Endothelial cell (in vitro differentiated cells): Measurements from ENCODE around the gene GNB2. TPM values are rescaled to one million over a fixed set of nuclear protein-coding genes. Genes with fewer than 3 reads are reported as not detected.

Experiments
- DNase-seq: peaks from one replicate; pipeline ENCODE4 v3.0.0; 2021; ENCODE audit warnings: low spot score
- H3K27ac Mint-ChIP-seq: one replicate; pipeline ENCODE4 v1.8.0; 2021; ENCODE audit warnings: mixed read lengths, inconsistent platforms; ENCODE audit not compliant: unreplicated experiment
- H3K27me3 Mint-ChIP-seq: one replicate; pipeline ENCODE4 v1.8.0; 2021; ENCODE audit warnings: mild to moderate bottlenecking, moderate library complexity, mixed read lengths, inconsistent platforms; ENCODE audit not compliant: unreplicated experiment
- H3K36me3 Mint-ChIP-seq: one replicate; pipeline ENCODE4 v1.8.0; 2021; ENCODE audit warnings: mild to moderate bottlenecking, low read depth, mixed read lengths, inconsistent platforms; ENCODE audit not compliant: unreplicated experiment
- H3K4me1 Mint-ChIP-seq: one replicate; pipeline ENCODE4 v1.8.0; 2021; ENCODE audit warnings: mild to moderate bottlenecking, mixed read lengths, inconsistent platforms; ENCODE audit not compliant: unreplicated experiment
- H3K4me3 Mint-ChIP-seq: one replicate; pipeline ENCODE4 v1.8.0; 2021; ENCODE audit warnings: mild to moderate bottlenecking, mixed read lengths, inconsistent platforms; ENCODE audit not compliant: unreplicated experiment
- H3K9me3 Mint-ChIP-seq: one replicate; pipeline ENCODE4 v1.8.0; 2021; ENCODE audit warnings: mixed read lengths, inconsistent platforms; ENCODE audit not compliant: unreplicated experiment
- long read RNA-seq: library from polyadenylated mRNA; unstranded; transcript quantifications from one replicate; pipeline ENCODE4 v2.0.0, GENCODE V29; 2020; ENCODE audit not compliant: unreplicated experiment
- total RNA-seq: library from RNA; stranded (reverse); fragmentation: NEBNext Ultra II Directional; extraction: Animal tissue kit (Norgen Biotek cat#: 25700); gene quantifications from one replicate; pipeline ENCODE4 v1.2.1, GENCODE V29; 2021; ENCODE audit not compliant: unreplicated experiment
- TF ChIP-seq, protein P1 (sequence below): fragments of 200-600 bp; sonication (generic); IDR thresholded peaks from one replicate; pipeline ENCODE4 v1.5.0; 2021; ENCODE audit warnings: antibody characterized with exemption; ENCODE audit not compliant: unreplicated experiment

GNB2 gene
- 336 TPM for total RNA-seq
- long read RNA-seq, transcript GNB2-201 (10 exons, 1,878 nt): major isoform, 15 of 34 reads
- long read RNA-seq, partial matches to known transcripts: 15 of 34 reads
- long read RNA-seq, other reads (novel, unspliced or antisense): 2 of 34 reads

DNA sequence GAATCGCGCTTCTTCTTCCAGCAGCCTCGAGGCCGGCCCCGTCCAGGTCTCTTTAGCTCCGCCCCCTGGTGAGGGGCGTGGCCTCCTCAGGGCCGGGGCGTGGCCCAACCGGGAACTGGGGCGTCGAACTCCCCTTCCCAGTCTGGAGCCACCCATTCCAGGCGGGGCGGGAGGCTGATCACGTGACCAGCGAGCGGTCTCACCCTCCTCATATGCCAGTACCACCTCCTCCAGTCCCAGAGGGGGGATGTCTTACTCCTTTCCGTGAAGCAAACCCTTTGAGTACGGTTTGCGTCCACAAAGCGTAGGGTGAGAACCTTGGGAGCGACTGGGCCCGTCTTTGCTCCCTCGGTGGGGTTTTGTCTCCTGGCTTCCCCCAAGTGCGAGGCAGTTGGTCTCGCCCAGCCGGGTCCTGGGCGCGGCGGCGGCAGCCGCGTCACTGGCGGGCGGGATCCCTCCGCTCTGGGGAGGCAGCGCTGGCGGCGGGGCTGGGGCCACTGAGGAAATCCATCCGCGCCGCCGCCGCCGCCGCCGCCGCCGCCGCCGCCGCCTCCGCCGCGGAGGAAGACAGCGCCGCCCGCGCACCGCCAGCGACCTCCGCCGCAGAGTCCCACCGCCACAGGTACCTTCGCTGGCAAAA is at the start of gene GNB2:
TSS of gene GNB2 (plus strand) at position 439 of the 640 bp plus-strand sequence. CDS start 2,526 bp downstream, outside the sequence.
- Mint-ChIP-seq H3K9me3 (no peaks in the 10 kb centered on the region), H3K4me3 (peak within 1 kb of the TSS; percentile 97), H3K27me3 (peaks cover 5% of the 10 kb centered on the region), H3K27ac (peak within 1 kb of the TSS; percentile 93), H3K4me1 (peaks cover 5% of the 10 kb centered on the region), H3K36me3 (peaks cover 6% of the 10 kb centered on the region)
- TF ChIP-seq, protein P1, sequence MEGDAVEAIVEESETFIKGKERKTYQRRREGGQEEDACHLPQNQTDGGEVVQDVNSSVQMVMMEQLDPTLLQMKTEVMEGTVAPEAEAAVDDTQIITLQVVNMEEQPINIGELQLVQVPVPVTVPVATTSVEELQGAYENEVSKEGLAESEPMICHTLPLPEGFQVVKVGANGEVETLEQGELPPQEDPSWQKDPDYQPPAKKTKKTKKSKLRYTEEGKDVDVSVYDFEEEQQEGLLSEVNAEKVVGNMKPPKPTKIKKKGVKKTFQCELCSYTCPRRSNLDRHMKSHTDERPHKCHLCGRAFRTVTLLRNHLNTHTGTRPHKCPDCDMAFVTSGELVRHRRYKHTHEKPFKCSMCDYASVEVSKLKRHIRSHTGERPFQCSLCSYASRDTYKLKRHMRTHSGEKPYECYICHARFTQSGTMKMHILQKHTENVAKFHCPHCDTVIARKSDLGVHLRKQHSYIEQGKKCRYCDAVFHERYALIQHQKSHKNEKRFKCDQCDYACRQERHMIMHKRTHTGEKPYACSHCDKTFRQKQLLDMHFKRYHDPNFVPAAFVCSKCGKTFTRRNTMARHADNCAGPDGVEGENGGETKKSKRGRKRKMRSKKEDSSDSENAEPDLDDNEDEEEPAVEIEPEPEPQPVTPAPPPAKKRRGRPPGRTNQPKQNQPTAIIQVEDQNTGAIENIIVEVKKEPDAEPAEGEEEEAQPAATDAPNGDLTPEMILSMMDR: no peak
- DNase-seq: peak; percentile 100

DNA sequence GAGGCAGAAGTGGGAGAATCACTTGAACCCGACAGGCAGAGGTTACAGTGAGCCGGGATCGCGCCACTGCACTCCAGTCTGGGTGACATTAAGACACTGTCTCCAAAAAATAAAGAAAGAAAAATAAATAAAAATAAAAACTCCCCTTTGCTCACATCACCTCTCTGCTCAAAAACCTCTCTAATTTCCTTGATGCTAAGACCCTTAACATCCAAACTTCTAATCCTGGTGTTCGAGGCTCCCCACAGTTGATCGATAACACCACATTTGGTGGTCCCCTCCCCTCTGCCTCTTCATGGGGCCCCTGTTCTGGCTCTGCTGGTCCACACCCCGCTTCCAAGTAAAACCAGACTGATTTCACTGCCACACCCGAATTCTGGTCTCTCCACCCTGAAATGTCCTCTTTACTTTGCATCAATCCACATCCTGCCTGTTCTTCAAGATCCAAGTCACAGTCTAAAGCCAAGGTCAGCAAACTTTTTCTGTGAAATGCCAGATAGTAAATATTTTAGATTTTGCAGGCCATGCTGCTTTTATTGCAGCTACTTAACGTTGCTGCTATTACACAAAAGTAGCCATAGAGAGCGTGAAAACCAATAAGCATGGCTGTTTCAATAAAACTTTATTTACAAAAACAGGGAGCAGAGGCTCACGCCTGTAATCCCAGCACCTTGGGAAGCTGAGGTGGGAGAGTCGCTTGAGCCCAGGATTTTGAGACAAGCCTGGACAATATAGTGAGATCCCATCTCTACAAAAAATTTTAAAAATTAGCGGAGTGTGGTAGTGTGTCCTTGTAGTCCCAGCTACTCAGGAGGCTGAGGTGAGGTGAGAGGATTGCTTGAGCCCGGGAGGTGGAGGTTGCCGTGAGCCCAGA is 49.4 kb upstream of the GNB2 start:
- TF ChIP-seq, protein P1: no peak
- Mint-ChIP-seq H3K9me3 (no peaks in the 10 kb centered on the region), H3K4me3 (peak overlapping the region; percentile 10), H3K27ac (peak overlapping the region; percentile 57), H3K27me3 (peaks cover 11% of the 10 kb centered on the region), H3K4me1 (no peaks in the 10 kb centered on the region), H3K36me3 (peaks cover 9% of the 10 kb centered on the region)
- no peak for DNase-seq

DNA sequence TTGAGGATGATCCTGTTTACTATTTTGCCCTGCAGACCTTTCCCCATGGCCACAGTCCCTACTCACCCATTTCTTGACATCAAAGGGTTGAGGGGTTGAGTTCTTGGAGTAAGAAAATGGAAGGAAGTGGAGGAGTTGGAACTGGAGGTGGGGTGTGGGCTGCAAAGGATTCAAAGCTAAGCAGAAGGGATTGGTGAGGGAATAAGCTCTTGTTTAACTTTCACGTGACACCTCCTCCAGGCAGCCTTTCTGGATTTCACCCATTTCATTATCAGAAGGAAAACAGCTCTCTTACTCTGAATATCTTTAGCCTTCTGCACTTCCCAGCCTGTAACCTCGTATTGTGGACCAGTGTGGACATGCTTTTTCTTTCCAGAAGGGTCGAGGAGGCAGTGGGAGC is 47.5 kb upstream of the GNB2 start:
- H3K27ac Mint-ChIP-seq: peak overlapping the region; percentile 58
- H3K27me3 Mint-ChIP-seq: peaks cover 11% of the 10 kb centered on the region
- DNase-seq: no peak
- H3K4me1 Mint-ChIP-seq: no peaks in the 10 kb centered on the region
- H3K4me3 Mint-ChIP-seq: peak overlapping the region; percentile 18
- TF ChIP-seq, protein P1: no peak
- no peaks in the 10 kb centered on the region for H3K9me3 Mint-ChIP-seq
- H3K36me3 Mint-ChIP-seq: peaks cover 9% of the 10 kb centered on the region

- TF ChIP-seq, protein P1: no peak
These were observed 46.9 kb upstream of the GNB2 start for GRCh38 chr7:100626530-100627237.

More at GRCh38 chr7:100626530-100627237, 46.9 kb upstream of the GNB2 start:
- DNase-seq: peak; percentile 76
- Mint-ChIP-seq H3K4me3 (no peak overlapping the region), H3K9me3 (no peaks in the 10 kb centered on the region), H3K36me3 (peaks cover 6% of the 10 kb centered on the region), H3K27me3 (peaks cover 9% of the 10 kb centered on the region), H3K4me1 (no peaks in the 10 kb centered on the region), H3K27ac (no peak overlapping the region)
